Activated T-helper 1 cell treated with anti-CD3 and anti-CD28 coated beads, Interleukin-2, amount 50 U/mL, for 16 hours (primary cell): Measurements from ENCODE around the gene SIDT2.
"Not testable (repeated sequence)": the region's sequence is repeated elsewhere in the genome, so short reads cannot be mapped to it uniquely, and the experiment has no call there.

Experiments
- DNase-seq, 2 donors: peaks; one replicate each; pipeline ENCODE4 v3.0.0-alpha.2; 2020; ENCODE audit warnings: low read depth in 1 of 2, low spot score in 1 of 2

The SIDT2 gene

DNA sequence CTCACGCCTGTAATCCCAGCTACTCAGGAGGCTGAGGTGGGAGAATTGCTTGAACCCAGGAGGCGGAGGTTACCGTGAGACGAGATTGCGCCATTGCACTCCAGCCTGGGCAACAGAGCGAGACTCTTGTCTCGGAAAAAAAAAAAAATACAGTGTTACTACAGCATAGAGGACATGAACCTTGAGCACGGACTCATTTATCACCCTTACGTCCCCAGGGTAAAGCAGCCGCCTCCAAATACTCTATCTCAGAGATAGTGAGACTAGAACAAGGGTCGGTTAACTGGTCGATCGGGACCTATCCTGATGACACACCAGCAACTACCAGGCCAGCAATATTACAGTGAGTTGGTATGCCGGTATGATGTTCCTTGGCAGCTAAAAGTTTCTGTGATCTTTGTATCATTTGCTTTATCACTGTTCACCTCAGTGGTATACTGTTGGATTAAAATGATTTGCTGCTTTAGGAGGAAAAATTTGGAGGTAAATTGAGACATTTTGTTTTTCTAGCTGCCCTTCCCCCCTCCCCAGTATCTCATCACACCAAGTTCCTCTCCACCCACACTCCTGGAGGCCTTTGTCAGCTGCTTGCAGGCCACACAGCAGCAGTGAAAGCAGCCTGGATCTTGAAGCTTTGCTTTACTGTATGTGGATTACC, 7.0 kb upstream of the SIDT2 start:
- DNase-seq: no peak

DNA sequence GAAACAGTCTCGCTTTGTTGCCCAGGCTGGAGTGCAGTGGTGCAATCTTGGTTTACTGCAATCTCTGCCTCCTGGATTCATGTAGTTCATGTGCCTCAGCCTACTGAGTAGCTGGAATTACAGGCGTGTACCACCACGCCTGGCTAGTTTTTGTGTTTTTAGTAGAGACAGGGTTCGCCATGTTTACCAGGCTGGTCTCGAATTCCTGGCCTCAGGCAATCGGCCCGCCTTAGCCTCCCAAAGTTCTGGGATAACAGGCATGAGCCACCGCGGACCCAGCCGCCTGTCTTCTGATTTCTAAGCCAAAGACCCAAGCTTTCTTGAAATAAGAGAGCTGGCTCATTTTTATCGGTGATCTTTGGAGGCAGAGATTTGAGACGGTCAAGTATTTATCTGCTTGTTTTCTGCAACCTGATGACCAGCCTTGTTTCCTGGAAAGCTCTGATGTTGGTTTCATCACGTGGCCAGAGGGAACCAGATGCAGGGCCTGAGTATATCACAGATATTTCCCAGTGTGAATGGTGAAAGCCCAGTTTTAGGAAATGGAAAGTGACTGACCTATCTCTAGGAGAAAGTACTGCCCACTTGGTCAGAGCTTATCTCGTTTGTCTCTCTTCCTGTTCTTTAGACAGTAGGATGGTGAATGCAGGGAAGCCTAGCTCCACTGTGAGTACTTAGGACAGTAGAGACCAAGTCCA, 5.7 kb upstream of the SIDT2 start:
- no peak for DNase-seq

DNA sequence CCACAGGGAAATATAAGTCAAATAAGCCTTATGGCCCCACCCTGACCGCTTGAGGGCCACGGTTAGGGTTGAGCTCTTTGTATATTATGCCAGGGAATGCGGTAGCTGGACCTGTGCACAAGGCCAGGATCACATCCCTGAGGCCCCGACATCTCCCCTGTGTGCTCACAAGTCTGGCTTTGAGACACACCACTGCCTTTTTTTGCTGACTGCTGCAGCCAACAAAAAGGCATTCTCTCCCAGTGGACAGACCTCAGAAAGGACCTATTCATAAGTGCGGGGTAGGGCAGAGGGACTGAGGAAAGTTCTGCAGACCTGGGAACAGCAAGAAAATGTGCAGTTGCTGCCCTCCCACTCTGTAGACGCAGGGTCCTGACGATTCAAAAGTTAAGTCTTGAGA, 3.4 kb upstream of the SIDT2 start:
- no peak for DNase-seq

DNA sequence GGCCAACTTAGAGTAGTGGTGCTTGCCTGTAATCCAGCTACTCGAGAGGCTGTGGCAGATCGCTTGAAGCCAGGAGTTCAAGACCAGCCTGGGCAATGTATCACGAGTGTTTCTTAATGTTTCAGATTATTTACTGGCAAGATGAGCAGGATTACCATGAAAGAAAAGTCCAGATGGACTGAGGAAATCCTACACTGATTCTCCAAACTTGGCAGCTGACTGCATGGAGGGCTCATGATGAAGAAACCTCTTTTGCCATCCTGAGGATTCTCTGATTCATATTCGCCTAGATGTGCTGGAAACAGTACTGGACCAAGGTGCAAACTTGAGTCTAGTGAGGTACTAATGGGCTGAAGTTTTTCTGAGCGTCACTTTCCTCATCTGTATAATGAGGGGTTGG, 2.8 kb upstream of the SIDT2 start:
- no peak for DNase-seq

DNA sequence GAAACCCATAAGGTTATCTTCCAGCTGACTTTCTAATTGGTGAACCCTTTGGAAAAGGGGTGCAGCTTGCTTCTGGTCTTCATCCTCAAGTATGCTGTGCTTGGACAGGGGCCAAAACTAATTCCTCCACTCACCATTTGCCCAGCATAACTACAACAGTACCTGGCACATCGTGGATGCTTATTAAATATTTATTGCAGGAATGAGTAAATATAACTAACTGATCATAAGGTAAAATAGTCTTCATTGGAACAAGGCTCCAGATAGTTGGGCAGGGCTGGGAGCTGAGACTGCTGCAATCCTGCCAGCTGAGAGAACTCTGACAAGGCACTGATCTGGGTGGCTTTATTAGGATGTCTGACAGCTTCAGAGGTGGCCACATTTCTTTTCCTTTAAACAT, 2.4 kb upstream of the SIDT2 start:
- no peak for DNase-seq

DNA sequence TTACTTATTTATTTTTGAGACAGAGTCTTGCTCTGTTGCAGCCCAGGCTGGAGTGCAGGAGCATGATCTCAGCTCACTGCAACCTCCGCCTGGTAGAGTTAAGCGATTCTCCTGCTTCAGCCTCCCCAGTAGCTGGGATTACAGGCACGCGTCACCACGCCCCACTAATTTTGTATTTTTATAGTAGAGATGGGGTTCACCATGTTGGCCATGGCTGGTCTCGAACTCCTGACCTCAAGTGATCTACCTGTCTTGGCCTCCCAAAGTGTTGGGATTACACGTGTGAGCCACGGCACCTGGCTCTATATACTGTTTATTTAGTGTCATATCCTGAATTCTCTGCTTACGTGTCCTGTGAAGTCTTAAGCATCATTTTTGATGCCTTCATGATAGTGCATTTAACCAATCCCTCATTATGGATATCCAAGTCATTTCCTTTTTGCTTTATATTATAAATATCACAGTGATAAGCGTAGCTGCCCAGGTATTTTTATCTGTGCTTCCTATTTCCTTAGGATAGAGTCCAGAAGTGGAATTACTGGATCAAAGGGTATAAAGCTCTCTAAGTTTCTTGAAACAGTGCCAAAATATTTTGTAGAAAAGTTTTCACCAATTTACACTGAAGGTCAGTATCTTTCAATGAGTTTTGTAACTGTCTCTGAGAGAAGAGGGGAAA, 871 bp upstream of the SIDT2 start:
- no peak for DNase-seq

DNA sequence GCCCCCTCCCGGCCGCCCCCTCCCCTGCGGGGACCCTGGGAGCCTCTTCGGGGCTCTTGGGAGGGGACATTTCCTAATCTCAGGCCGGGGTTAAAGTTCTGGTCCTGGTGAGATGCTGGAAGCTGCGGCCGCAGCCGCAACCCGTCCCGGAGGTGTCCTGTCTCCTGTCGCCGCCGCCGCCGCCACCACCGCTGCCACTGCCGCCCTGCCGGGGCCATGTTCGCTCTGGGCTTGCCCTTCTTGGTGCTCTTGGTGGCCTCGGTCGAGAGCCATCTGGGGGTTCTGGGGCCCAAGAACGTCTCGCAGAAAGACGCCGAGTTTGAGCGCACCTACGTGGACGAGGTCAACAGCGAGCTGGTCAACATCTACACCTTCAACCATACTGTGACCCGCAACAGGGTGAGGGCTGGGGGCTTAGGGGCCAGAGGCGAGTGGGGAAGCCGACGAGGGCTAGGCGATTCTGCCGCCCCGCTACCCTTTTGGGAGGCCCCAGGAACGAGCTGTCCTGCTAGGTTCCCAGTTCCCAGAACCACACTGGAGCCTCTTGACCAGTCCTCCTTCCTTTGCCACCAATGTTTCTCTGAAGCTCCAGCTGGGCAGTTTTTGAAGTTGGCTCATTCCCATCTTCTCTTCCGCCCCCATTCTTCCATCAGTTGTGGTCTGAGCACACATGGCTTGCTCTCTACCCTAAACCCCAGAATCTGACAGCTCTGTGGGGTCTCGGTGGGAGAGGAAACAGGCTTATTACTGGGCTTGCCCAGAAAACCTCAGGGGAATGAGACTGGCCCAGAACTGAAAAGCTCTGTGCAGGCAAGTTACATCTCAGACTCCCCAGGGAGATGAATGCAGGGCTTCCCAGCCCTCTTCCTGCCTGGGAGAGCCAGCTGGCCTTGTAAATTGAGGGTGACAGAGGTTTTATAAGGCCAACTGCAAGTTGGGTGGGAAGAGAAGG, 781 bp downstream of the SIDT2 start:
- peak in 1 of 2 donors; percentile 32 for DNase-seq

DNA sequence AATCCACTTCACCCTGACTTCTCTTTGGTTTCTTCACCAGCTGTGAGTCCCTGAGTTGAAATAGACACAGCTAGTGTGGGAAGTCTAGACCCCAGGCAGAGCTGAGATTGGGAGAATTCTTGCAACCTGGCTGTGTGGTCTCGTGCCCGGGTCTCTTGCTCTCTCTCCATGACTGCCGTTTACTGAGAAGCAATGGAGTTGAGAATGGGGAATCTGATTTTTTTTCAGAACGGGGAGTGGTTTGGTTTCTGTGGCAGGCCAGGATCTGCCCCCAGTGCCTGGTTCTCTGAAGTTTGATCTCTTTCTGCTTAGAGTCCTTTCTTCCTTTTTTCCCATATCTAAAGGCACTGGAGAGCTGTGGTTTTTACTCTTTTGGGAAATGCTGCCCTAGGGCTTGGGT, 1.5 kb downstream of the SIDT2 start:
- no peak for DNase-seq

DNA sequence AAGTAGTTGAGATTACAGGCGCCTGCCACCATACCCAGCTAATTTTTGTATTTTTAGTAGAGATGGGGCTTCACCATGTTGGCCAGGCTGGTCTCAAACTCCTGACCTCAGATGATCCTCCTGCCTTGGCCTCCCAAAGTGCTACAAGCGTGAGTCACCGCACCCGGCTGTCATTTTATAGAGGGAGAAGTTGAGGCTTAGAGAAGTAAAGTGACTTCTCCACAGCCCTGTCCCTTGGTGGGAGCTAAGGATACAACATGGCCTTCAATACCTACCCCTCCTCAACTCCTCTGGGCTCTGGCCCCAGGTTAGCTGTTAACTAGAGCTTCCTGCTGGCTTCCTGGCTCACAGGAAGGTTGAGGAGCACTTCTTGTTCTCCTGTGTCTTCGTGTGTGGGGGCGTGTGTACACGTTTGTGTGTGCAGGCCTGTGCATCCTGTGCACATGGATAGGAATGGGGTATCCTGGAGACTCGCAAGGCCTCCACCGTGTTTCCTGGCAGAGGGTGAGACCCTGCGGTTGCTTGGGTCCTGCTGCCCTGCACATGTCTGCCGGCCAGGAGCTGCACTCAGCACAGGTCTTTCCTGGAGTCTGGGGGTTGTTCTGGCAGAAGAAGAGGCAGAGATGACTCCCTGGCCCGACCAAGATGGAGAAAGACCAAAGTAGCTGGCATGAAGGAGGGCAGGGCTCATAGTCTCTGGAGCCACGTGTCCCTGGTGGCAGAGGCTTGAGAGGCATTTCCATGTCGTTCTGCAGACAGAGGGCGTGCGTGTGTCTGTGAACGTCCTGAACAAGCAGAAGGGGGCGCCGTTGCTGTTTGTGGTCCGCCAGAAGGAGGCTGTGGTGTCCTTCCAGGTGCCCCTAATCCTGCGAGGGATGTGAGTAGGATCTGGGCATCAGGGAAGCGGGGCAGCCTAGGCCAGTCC, 2.4 kb downstream of the SIDT2 start:
- peak; percentile 17 to 21 for DNase-seq

DNA sequence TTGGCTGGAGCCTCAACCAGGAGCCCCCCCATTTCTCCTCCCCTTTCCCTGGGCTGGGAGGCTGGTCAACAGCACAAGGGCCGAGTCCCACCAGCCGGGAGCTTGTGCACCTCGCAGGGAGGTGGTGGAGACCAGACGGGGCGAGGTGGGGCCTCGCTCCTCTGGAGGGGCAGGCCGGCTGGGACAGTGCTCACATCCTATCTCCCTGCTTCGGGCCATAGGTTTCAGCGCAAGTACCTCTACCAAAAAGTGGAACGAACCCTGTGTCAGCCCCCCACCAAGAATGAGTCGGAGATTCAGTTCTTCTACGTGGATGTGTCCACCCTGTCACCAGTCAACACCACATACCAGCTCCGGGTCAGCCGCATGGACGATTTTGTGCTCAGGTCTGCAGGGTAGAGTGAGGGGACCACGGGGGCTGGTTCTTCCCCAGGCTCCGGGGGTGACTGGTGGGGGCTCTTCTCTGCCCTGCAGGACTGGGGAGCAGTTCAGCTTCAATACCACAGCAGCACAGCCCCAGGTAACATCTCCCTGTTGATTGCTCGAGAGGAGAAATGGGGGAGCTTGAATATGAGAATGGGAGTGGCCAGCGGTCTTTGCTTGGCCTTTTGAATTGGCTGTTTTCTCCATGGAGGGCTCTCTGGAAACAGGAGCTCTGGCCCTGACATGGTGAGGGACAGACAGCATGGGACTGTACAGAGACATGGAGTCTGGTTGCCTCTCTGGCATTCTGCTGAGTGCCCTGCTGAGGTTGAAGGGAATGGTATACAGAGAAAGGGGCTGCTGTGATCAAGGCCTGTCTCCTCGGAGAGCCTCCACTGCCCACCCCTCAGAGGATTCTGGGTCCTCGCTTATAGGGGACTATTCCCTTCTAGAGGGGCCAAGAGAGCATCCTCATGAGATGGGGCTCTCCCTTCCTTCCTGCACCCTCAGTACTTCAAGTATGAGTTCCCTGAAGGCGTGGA, 3.3 kb downstream of the SIDT2 start:
- DNase-seq: no peak

DNA sequence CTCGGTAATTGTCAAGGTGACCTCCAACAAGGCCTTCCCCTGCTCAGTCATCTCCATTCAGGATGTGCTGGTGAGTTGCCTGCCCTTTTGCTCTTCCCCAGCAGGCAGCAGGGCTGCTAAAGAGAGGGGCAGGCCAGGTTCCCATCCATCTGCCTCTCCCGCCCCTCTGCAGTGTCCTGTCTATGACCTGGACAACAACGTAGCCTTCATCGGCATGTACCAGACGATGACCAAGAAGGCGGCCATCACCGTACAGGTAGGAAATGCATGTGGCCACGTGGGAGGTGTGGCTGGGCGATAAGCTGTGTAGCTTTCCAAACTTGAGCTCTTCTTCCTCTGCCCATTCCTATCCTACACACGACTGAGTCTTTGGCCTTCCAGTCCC, 4.0 kb downstream of the SIDT2 start:
- DNase-seq: no peak

DNA sequence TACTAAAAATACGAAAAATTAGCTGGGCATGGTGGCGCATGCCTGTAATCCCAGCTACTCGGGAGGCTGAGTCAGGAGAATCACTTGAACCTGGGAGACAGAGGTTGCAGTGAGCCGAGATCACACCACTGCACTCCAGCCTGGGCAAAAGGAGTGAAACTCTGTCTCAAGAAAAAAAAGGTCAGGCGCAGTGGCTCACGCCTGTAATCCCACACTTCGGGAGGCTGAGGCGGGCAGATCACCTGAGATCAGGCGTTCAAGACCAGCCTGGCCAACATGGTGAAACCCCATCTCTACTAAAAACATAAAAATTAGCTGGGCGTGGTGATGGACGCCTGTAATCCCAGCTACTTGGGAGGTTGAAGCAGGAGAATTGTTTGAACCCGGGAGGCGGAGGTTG, 4.6 kb downstream of the SIDT2 start:
- not testable (repeated sequence) for DNase-seq

DNA sequence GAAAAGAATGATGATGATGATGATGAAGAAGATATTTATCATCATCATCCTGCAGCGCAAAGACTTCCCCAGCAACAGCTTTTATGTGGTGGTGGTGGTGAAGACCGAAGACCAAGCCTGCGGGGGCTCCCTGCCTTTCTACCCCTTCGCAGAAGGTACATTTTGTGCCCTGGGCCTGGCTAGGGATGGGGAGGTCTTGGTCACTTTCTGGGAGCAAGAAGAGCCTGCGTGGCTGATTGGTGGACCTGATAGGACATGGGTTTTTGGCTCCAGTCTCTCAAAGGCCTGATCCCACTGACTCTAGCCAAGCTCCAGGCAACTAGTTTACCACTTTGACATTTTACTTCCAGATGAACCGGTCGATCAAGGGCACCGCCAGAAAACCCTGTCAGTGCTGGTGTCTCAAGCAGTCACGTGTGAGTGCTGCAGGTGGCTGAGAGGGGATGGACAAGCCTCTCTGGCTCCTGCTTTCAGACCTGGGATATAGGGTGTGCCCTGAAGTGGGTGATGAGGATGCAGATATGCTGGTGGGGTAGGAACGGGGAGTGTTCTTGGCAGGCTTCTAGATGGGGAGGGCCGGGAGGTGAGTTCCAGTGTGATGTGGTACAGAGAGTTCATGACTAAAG, 5.3 kb downstream of the SIDT2 start:
- no peak for DNase-seq

DNA sequence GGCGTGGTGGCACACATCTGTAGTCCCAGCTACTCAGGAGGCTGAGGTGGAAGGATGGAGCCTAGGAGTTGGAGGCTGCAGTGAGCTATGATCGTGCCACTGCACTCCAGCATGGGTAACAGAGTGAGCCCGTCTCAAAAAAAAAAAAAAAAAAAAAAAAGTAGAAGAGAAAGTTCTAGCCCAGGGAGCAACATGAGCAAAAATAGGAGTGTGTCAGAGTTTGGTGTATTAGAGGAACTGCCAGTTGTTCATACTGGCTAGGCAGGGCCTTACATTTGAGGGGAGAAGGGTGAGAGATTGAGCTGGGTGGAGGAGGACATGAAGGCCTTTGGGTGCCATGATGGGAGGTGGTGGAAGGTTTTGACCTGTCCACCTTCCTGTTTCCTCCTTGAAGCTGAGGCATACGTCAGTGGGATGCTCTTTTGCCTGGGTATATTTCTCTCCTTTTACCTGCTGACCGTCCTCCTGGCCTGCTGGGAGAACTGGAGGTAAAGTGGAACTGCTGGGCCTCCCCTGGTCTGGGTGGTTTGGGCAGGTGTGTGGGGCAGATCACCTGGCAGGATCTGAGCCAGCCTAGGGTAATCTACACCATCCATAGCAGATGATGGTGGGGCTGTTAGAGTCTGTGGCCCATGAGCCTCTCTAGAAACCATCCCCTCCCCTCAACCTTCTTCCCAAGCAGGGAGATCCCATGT, 7.3 kb downstream of the SIDT2 start:
- no peak for DNase-seq

DNA sequence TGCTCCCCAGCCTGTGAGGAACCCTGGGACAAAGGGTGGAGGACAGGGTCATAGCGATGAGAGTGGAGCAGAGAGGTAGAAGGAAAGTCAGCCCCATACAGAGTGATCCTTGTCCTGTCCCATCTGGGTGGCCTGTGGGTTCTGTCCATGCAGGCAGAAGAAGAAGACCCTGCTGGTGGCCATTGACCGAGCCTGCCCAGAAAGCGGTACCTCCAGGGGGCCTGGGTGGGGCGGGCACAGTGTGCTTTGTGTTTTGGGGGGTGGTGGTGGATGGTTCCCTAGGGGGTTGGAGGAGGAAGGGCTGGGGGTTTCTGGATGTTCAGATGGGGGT, 7.9 kb downstream of the SIDT2 start:
- DNase-seq: no peak

DNA sequence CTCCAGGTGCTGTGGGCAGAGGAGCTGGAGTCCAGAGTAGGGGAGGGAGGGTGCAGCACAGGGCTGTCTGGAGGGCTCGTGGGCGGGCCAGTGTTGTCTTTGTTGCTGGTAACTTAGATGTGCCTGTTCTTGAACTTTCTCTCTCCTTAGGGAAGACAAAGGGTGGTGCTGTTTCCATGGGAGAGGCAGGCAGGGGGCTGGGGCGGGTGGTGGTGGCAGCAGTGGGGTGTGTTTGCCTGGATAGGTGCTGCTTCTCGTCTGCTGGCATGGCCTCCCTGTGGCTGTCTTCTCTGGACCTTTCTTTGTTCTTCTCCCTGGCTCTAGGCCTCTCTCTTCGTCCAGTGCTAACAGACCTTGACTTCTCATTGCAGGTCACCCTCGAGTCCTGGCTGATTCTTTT, 8.5 kb downstream of the SIDT2 start:
- DNase-seq: no peak

DNA sequence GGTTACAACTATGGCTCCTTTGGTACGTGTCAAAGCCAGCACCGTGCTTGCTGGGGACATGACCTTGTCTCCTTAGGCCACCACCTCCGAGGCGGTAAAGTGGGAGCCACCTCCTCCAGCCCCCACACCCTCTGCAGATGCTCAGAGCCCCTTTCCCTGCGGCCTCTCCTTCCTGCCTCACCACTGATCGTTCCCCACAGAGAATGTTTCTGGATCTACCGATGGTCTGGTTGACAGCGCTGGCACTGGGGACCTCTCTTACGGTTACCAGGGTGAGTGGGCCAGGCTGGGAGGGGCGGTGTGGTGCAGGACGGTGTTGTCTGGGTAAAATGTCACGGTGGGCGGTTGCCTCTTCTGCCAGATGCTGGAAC, 8.9 kb downstream of the SIDT2 start:
- DNase-seq: no peak

DNA sequence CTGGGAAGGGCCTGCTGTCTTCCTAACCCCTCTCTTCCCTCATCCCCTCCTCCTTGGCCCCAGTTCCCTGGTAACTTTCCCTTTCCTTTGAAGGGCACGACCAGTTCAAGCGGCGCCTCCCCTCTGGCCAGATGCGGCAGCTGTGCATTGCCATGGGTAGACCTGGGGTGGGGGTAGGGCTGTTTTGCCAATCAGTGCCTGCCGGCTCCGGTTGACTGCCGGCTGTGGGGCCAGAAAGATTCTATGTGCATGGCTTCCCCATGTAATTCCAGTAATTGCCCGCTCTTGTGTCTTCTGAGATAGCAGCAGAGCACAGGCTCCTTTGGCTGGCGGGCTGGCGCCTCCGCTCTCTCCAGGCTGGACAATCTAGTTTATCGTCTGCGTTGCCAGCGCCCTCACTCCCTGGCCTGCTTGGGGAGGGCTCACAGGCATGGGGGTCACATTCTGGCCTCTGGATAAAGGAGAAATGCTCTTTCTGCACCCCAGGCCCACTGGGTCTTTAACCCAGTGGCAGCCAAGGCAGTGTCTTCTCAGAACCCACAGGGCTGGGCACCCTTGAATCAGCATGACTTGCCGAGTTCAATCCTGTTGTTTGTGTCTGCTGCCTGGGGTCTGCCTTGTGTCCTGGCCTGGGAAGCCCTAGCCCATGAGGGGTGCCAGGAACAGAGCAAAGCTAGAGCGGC, 9.4 kb downstream of the SIDT2 start:
- no peak for DNase-seq
